Measurements from ENCODE around the gene TGM1.

DNA sequence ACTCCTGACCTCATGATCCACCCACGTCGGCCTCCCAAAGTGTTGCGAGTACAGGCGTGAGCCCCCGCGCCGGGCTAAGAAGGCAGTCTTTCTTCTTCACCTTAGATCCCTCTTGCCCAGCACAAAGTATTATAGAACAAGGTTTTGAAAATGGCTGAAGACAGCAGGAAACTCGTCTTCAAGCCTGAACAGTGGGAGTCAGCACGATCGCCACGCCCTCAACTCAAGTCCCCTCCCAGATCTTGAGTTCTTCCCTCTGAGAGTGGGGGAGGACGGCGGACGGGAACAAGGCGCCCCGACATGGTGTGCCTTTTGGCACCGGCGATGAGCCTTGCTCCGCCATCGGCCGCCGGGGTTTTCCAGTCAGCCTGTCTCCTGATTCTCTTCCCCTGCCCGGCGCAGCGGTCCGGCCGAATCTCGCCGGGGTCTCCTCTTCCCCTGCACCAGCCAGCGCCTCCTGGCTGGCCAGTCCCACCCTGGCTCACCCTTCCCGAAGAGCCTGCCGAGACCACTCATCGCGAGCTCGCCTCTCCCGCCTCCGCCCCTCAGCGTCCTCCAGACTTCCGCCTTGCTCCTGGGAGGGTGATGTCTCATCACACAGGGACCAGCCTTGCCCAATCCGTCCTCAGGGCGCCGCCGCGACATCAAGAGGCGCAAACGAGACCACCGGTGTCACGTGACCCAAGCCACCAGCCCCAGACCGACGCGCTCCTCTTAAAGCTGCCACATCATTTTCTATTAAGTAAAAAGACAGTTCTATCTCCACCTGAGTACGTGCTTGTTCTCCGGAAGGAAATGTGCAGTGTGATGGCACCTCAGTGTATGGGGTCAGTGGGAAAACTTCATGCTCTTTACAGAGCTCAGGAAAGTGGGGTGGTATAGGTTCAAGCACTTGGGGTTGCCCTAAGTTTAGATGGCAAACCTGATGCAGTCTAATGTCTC lies 49.8 kb downstream of the TGM1 start, which contains the start of gene CHMP4A:
- TF ChIP-seq, protein P1, sequence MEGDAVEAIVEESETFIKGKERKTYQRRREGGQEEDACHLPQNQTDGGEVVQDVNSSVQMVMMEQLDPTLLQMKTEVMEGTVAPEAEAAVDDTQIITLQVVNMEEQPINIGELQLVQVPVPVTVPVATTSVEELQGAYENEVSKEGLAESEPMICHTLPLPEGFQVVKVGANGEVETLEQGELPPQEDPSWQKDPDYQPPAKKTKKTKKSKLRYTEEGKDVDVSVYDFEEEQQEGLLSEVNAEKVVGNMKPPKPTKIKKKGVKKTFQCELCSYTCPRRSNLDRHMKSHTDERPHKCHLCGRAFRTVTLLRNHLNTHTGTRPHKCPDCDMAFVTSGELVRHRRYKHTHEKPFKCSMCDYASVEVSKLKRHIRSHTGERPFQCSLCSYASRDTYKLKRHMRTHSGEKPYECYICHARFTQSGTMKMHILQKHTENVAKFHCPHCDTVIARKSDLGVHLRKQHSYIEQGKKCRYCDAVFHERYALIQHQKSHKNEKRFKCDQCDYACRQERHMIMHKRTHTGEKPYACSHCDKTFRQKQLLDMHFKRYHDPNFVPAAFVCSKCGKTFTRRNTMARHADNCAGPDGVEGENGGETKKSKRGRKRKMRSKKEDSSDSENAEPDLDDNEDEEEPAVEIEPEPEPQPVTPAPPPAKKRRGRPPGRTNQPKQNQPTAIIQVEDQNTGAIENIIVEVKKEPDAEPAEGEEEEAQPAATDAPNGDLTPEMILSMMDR (conservative IDR thresholded peaks at IDR 0.05; ENCODE audit: low read depth, low read length): no peak
- TF ChIP-seq EZH2 (IDR thresholded peaks at IDR 0.05; ENCODE audit: low read length, unreplicated experiment) (no peak), EZH2phosphoT487 (IDR thresholded peaks at IDR 0.05; ENCODE audit: borderline replicate concordance, low read length) (no peak)
